A673 (cell line): Measurements from ENCODE around the gene TMEM43. TPM values are rescaled to one million over a fixed set of nuclear protein-coding genes. Genes with fewer than 3 reads are reported as not detected.

Source experiments
- BruUV-seq: library from RNA; stranded (reverse); fragments of 400-500 nt; replicated peaks from 2 replicates; lab custom pipeline; 2021; lab: Mats Ljungman, UMichigan
- CTCF ChIA-PET: fragments of 300-600 bp; sonication (Branson Sonifier 250); formaldehyde crosslinking; loops from one replicate; lab custom pipeline; 2022; ENCODE audit warnings: antibody characterized with exemption; lab: Charles Lee
- POLR2A ChIA-PET: fragments of 300-600 bp; sonication (Branson Sonifier 250); formaldehyde crosslinking; loops from one replicate; lab custom pipeline; 2022; ENCODE audit warnings: antibody characterized with exemption; ENCODE audit not compliant: low non-redundant PET; lab: Charles Lee
- DNase-seq: peaks from one replicate; pipeline ENCODE4 v3.0.0-alpha.2; 2015; ENCODE audit warnings: low spot score
- H3K27ac ChIP-seq: fragments of 200-600 bp; sonication (generic); 2 replicates; pipeline ENCODE4 v1.5.1; 2016; ENCODE audit warnings: mixed run types, low read depth, mild to moderate bottlenecking, mixed read lengths, antibody characterized with exemption, low read length; ENCODE audit not compliant: poor library complexity, severe bottlenecking
- H3K27me3 ChIP-seq: fragments of 200-600 bp; sonication (generic); replicated peaks from 2 replicates; pipeline ENCODE4 v1.6.1; 2017; ENCODE audit warnings: mixed run types, low read depth, mild to moderate bottlenecking, mixed read lengths, antibody characterized with exemption, low read length; ENCODE audit not compliant: insufficient read depth, poor library complexity
- H3K36me3 ChIP-seq: fragments of 200-600 bp; sonication (generic); 2 replicates; pipeline ENCODE4 v1.6.1; 2016; ENCODE audit warnings: mixed run types, mild to moderate bottlenecking, mixed read lengths, antibody characterized with exemption, low read length; ENCODE audit not compliant: insufficient read depth, poor library complexity, severe bottlenecking
- H3K4me1 ChIP-seq: fragments of 200-600 bp; sonication (generic); 2 replicates; pipeline ENCODE4 v1.6.1; 2017; ENCODE audit warnings: mixed run types, mild to moderate bottlenecking, mixed read lengths, antibody characterized with exemption, low read length; ENCODE audit not compliant: insufficient read depth, poor library complexity, severe bottlenecking
- H3K4me3 ChIP-seq: fragments of 200-600 bp; sonication (generic); 2 replicates; pipeline ENCODE4 v1.5.1; 2016; ENCODE audit warnings: low read depth, mixed run types, mild to moderate bottlenecking, mixed read lengths, low read length; ENCODE audit not compliant: poor library complexity, severe bottlenecking
- H3K9me3 ChIP-seq: fragments of 200-600 bp; sonication (generic); 2 replicates; pipeline ENCODE4 v1.6.1; 2016; ENCODE audit warnings: mixed run types, low read depth, mild to moderate bottlenecking, mixed read lengths, antibody characterized with exemption, low read length; ENCODE audit not compliant: poor library complexity, severe bottlenecking
- CTCF ChIP-seq: fragments of 300-800, 200-600 bp; sonication (generic); conservative IDR thresholded peaks from 2 replicates; pipeline ENCODE4 v1.5.1; 2017; ENCODE audit warnings: low read depth, mild to moderate bottlenecking, antibody characterized with exemption, low read length, moderate library complexity, mixed read lengths
- EZH2 ChIP-seq: fragments of 200-600 bp; sonication (generic); IDR thresholded peaks from 2 replicates; pipeline ENCODE4 v1.6.1; 2017; ENCODE audit warnings: borderline replicate concordance, low read depth, mild to moderate bottlenecking, mixed read lengths, antibody characterized with exemption, low read length; ENCODE audit not compliant: poor library complexity, severe bottlenecking
- intact Hi-C: fragments of 100-400 bp; cut with micrococcal nuclease; formaldehyde crosslinking; loops from one replicate; pipeline ENCODE4 v1.10.0; 2022; ENCODE audit not compliant: unreplicated experiment
- total RNA-seq: library from RNA; stranded (reverse); gene quantifications from 2 replicates; pipeline ENCODE4 v1.2.3, GENCODE V29; 2021

The TMEM43 gene
- total RNA-seq, 1 experiment from 2014 or later: 55.6 TPM

DNA sequence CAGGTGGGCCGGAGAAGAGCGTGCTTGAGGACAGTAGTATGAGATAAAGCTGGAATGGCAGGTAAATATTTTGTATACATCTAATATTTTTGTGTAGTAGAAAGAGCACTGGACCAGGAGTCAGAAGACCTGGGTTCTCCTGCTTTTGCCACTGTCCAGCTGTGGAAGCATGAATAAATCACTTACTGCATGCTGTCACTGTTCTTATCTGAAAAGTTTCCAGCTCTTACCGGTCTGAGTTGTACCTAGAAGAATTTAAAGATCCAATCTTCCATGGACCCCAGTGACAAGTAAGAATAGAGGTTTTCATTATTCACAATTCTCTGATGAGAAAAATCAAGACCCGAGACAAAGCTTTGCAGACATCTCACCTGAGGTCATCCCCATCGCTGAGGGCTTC, 47.6 kb downstream of the TMEM43 start:
- peaks cover 31% of the 10 kb centered on the region for H3K4me1 ChIP-seq
- peaks cover 52% of the 10 kb centered on the region for H3K36me3 ChIP-seq
- no peak for TF ChIP-seq EZH2
- no peak for TF ChIP-seq CTCF
- no peaks in the 10 kb centered on the region for H3K9me3 ChIP-seq
- peak overlapping the region; percentile 84 for H3K27ac ChIP-seq
- ChIA-PET POLR2A (no interaction called here), CTCF (no interaction called here)
- DNase-seq: no peak
- no TSS peak for BruUV-seq
- intact Hi-C loops: loop anchor here (10.0 kb wide), 1 partner anchor 772 kb away; the partner anchor contains the start of gene NR2C2
- H3K4me3 ChIP-seq: no peak overlapping the region
- no peaks in the 10 kb centered on the region for H3K27me3 ChIP-seq

GRCh38 chr3:14174483-14174882, 49.6 kb downstream of the TMEM43 start:
- CTCF ChIA-PET: no interaction called here
- Histone ChIP-seq H3K36me3 (peaks cover 32% of the 10 kb centered on the region), H3K27ac (peak overlapping the region; percentile 43), H3K9me3 (no peaks in the 10 kb centered on the region), H3K27me3 (no peaks in the 10 kb centered on the region), H3K4me3 (no peak overlapping the region), H3K4me1 (peaks cover 35% of the 10 kb centered on the region)
- no peak for DNase-seq
- POLR2A ChIA-PET: no interaction called here
- no peak for TF ChIP-seq CTCF
- TF ChIP-seq EZH2: no peak
- intact Hi-C loops: loop anchor here (10.0 kb wide), 1 partner anchor 770 kb away; the partner anchor contains the start of gene NR2C2
- no TSS peak for BruUV-seq

DNA sequence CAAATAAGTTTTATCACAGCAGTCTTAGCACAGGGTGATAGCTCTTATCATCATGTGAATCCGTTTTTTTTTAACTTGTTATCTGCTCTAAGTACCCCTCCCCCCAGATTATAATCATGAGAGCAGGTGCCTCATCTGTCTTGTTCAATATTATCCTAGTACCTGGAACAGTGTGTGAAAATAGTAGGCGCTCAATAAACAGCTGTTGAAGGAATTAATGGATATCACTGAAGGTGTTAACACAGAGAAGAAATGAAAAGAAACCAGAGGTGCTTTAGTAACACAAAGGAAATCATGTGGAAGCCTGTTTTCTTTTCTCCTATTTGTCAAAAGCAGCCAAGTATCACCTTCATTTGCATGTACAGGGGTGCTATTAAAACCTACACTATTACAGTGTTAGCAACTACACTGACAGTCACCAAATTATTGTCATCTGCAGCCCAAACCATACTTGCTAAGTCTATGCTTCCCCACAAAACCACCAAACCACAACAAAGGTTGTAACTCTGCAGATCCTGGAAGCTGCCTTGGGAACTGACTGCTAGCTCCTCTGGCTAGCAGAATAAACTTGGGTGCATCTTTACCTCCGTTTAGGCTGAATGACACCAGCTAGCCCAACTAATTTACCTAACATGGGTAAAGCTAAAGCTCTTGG, 50.7 kb downstream of the TMEM43 start:
- Histone ChIP-seq H3K27me3 (no peaks in the 10 kb centered on the region), H3K36me3 (peaks cover 22% of the 10 kb centered on the region), H3K27ac (no peak overlapping the region), H3K4me3 (no peak overlapping the region), H3K9me3 (no peaks in the 10 kb centered on the region), H3K4me1 (peaks cover 33% of the 10 kb centered on the region)
- no TSS peak for BruUV-seq
- no peak for DNase-seq
- intact Hi-C loops: loop anchor here (5.0 to 10.0 kb wide), 2 partner anchors 48 to 769 kb away; partner anchors contain the start of genes NR2C2 and TMEM43
- no peak for TF ChIP-seq EZH2
- no peak for TF ChIP-seq CTCF
- ChIA-PET POLR2A (interaction anchor here (0.6 kb wide), 1 partner anchor 17 kb away, joined by 4 read pairs; no protein-coding TSS in a partner anchor), CTCF (no interaction called here)
